ENCODE data around the gene IFT52. TPM values are rescaled to one million over a fixed set of nuclear protein-coding genes. Genes with fewer than 3 reads are reported as not detected.
"Not testable (repeated sequence)": the region's sequence is repeated elsewhere in the genome, so short reads cannot be mapped to it uniquely, and the experiment has no call there.

IFT52 gene
- polyA plus RNA-seq, 1 donor from 2014 or later: 31.3 TPM

DNA sequence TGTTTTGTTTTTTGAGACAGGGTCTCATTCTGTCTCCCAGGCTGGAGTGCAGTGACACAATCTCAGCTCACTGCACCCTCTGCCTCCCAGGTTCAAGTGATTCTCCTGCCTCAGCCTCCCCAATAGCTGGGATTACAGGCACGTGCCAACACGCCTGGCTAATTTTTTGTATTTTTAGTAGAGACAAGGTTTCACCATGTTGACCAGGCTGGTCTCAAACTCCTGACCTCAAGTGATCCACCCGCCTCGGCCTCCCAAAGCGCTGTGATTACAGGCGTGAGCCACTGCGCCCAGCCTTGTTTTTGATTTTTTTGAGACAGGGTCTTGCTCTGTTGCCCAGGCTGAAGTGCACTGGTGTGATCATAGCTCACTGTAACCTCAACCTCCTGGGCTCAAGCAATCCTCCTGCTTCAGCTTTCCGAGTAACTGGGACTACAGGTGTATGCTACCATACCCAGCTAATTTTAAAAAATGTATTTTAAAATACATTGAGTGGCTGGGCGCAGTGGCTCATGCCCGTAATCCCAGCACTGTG, 61.0 kb downstream of the IFT52 start:
- H3K36me3 Mint-ChIP-seq: not testable (repeated sequence)

DNA sequence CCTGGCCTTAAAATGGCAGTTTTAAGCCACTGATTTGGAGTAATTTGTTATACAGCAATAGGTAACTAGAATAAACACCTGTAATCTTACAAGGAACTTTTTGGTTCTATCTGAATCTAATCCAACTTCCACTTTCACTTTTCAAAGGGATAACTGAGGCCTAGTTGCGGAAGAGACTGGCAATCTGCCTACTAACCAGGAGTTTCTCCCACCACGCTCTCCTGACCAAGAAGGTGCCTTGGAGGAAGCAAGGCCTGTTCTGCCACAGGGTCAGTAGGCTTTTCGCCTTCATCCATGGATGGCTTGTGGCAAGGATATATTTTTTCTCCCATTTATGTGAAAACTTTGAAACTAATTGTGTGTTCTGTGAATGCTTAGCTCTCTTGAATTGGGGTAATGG, 63.2 kb downstream of the IFT52 start:
- Mint-ChIP-seq H3K27me3 (no peaks in the 10 kb centered on the region), H3K9me3 (no peaks in the 10 kb centered on the region), H3K4me1 (peaks cover 8 to 17% (median 9%) of the 10 kb centered on the region in 3 donors), H3K36me3 (no peaks in the 10 kb centered on the region), H3K4me3 (peak overlapping the region in 2 of 4 donors; percentile 24 to 42), H3K27ac (peak overlapping the region in 2 of 3 donors; percentile 32 to 73)

More for the DNA sequence above, 61.0 kb downstream of the IFT52 start:
- H3K4me1 Mint-ChIP-seq: peaks cover 6 to 11% (median 7%) of the 10 kb centered on the region in 3 donors
- not testable (repeated sequence) for H3K4me3 Mint-ChIP-seq, H3K27ac Mint-ChIP-seq, H3K27me3 Mint-ChIP-seq, H3K9me3 Mint-ChIP-seq

DNA sequence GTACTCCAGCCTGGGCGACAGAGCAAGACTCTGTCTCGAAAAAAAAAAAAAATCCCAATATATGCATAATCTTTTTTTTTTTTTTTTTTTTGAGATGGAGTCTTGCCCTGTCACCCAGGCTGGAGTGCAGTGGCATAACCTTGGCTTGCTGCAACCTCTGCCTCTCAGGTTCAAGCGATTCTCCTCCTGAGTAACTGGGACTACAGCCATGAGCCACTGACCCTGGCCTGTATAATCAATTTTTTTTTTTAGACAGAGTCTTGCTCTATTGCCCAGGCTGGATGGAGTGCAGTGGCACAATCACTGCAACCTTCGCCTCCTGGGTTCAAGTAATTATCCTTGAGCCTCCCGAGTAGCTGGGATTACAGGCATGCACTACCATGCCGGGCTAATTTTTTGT, 64.4 kb downstream of the IFT52 start:
- H3K36me3 Mint-ChIP-seq, H3K9me3 Mint-ChIP-seq: not testable (repeated sequence)

DNA sequence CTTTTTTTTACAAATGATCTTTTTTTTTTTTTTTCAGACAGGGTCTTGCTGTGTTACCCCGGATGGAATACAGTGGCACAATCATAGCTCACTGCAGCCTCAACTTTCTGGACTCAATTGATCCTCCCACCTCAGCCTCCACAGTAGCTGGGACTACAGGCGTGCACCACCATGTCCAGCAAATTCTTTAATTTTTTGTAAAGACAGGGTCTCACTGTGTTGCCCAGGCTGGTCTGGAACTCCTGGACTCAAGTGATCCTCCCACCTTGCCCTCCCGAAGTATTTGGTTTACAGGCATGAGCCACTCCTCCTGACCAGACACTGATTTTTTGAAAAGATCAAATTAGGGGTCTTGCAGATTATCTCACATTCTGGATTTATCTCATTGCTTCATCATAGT, 65.2 kb downstream of the IFT52 start:
- H3K27me3 Mint-ChIP-seq: no peaks in the 10 kb centered on the region
- H3K9me3 Mint-ChIP-seq: no peaks in the 10 kb centered on the region
- peaks cover 7 to 17% (median 9%) of the 10 kb centered on the region in 3 donors for H3K4me1 Mint-ChIP-seq
- H3K4me3 Mint-ChIP-seq: peak overlapping the region; percentile 95 to 98 (median 97)
- H3K36me3 Mint-ChIP-seq: no peaks in the 10 kb centered on the region
- H3K27ac Mint-ChIP-seq: peak overlapping the region; percentile 97 to 99 (median 99)

More for the DNA sequence above, 64.4 kb downstream of the IFT52 start:
- peaks cover 7 to 17% (median 9%) of the 10 kb centered on the region in 3 donors for H3K4me1 Mint-ChIP-seq
- H3K27ac Mint-ChIP-seq: peak overlapping the region in 1 of 3 donors; percentile 99
- H3K4me3 Mint-ChIP-seq, H3K27me3 Mint-ChIP-seq: not testable (repeated sequence)

DNA sequence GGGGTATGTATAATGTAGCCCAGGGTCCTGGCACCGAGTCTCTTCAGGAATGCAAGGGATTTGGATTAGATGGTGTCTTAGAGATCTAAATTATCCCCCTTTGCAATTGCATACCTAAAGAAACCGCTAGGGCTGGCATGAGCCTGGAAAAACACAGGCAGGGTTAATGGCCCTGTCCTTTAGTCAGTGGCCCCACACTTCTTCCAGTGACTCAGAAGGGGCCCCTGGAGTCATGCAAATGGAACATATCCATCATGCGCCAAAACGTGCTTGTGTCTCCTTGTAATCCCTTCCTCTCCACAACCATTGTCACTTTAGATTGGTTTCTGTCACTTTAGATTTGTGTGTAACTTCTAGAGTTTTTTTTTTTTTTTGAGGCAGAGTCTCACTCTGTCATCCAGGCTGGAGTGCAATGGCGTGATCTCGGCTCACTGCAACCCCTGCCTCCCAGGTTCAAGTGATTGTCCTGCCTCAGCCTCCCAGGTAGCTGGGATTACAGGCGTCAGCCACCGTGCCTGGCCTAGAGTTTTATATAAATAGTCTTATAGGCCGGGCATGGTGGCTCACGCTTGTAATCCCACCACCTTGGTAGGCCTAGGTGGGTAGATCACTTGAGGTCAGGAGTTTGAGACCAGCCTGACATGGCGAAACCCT, 67.5 kb downstream of the IFT52 start:
- Mint-ChIP-seq H3K4me1 (peaks cover 7 to 21% (median 10%) of the 10 kb centered on the region in 3 donors), H3K36me3 (peaks cover 1% of the 10 kb centered on the region), H3K9me3 (no peaks in the 10 kb centered on the region), H3K4me3 (peak overlapping the region; percentile 95 to 98 (median 97)), H3K27ac (peak overlapping the region; percentile 97 to 99 (median 99)), H3K27me3 (no peaks in the 10 kb centered on the region)

DNA sequence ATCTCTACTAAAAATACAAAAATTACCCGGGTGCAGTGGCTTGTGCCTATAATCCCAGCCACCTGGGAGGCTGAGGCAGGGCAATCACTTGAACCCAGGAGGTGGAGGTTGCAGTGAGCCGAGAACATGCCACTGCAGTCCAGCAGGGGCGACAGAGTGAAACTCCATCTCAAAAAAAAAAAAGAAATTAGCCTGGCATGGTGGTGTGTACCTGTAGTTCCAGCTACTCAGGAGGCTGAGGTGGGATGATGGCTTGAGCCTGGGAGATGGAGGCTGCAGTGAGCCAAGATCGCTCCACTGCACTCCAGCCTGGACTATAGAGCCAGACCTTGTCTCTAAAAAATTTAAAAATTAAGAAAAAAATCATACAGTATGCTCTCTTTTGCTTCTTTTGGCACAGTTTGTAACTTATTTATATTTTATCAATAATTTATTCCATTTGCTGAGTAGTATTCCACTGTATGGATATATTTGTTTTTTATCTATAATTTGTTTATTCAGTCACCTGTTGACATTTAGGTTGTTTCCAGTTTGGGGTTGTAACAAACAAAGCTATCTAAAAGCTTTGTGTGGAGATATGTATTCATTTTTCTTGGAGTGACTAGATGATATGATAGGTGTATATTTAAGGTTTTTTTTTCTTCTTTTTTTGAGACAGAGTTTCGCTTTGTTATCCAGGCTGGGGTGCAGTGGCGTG, 68.1 kb downstream of the IFT52 start:
- Mint-ChIP-seq H3K27ac (peak overlapping the region in 2 of 3 donors; percentile 59 to 99), H3K4me3 (peak overlapping the region in 2 of 4 donors; percentile 97), H3K9me3 (no peaks in the 10 kb centered on the region), H3K36me3 (peaks cover 1% of the 10 kb centered on the region), H3K27me3 (no peaks in the 10 kb centered on the region), H3K4me1 (peaks cover 10 to 19% (median 12%) of the 10 kb centered on the region in 3 donors)

DNA sequence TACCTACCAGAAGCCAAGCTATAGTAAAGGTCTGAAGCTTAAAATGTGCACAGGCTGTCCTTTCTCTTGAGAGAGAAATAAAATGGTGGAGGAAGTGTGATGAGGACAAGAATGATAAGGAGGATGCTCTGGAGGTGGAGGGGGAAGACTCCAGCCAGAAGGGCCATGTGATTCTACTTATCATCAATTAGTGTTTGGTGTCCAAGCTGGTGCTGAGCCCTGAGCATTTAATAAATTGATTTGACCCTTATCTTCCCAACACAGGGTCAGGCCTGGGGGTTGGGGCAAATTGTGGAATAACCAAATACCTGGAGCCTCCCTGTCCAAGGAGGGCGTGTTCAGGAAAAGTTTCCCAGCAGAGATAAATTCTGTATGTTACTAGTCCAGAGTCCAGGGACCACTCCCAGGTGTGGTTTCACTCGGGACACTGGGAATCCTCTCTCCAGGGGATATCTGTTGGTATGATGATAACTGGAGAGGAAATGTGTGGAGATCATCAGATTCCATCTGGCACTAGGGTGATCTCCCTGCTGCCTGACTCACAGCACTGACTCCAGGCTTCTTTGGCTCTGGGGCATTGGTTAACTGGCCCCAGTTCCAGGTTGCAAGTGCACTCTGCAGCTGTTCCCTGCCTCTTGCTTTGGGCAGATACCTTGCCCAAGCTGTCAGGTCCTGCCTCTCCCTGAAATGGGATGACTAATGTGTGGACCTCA, 72.4 kb downstream of the IFT52 start:
- Mint-ChIP-seq H3K27ac (peak overlapping the region in 2 of 3 donors; percentile 11 to 53), H3K4me1 (peaks cover 14 to 20% (median 15%) of the 10 kb centered on the region in 3 donors), H3K36me3 (peaks cover 1% of the 10 kb centered on the region), H3K27me3 (no peaks in the 10 kb centered on the region), H3K4me3 (peak overlapping the region in 1 of 4 donors; percentile 85), H3K9me3 (no peaks in the 10 kb centered on the region)

DNA sequence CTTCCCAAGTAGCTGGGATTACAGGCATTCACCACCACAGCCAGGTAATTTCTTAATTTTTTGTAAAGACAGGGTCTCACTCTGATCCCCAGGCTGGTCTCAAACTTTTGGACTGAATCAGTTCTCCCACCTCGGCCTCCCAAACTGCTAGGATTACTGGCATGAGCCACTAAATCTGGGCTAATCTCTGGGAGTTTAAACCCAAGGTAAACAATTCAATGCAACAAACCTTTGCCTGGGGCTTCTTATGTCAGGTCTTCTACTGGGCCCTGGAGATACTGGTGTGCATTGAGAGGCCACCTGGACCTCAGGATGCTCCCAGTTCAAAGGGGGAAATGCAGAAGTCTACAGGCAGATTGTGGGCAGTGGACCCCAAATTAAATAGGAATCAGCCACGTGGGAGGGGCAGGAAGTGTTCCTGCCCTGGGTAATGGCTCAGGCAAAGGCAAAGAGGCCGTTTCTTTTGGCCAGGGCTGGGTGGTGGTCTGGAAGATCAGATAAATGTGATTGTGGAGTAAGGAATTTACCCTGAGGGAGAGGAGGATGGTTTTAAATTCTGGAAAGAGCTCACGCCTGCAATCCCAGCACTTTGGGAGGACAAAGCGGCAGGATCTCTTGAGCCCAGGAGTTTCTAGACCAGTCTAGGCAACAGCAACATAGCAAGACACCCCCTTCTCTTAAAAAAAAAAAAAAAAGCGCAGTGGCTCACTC, 74.9 kb downstream of the IFT52 start:
- Mint-ChIP-seq H3K9me3 (no peaks in the 10 kb centered on the region), H3K4me1 (peaks cover 15 to 21% (median 16%) of the 10 kb centered on the region in 3 donors), H3K4me3 (peak overlapping the region; percentile 19 to 86 (median 76)), H3K27ac (peak overlapping the region; percentile 35 to 95 (median 44)), H3K27me3 (no peaks in the 10 kb centered on the region), H3K36me3 (peaks cover 4% of the 10 kb centered on the region)

DNA sequence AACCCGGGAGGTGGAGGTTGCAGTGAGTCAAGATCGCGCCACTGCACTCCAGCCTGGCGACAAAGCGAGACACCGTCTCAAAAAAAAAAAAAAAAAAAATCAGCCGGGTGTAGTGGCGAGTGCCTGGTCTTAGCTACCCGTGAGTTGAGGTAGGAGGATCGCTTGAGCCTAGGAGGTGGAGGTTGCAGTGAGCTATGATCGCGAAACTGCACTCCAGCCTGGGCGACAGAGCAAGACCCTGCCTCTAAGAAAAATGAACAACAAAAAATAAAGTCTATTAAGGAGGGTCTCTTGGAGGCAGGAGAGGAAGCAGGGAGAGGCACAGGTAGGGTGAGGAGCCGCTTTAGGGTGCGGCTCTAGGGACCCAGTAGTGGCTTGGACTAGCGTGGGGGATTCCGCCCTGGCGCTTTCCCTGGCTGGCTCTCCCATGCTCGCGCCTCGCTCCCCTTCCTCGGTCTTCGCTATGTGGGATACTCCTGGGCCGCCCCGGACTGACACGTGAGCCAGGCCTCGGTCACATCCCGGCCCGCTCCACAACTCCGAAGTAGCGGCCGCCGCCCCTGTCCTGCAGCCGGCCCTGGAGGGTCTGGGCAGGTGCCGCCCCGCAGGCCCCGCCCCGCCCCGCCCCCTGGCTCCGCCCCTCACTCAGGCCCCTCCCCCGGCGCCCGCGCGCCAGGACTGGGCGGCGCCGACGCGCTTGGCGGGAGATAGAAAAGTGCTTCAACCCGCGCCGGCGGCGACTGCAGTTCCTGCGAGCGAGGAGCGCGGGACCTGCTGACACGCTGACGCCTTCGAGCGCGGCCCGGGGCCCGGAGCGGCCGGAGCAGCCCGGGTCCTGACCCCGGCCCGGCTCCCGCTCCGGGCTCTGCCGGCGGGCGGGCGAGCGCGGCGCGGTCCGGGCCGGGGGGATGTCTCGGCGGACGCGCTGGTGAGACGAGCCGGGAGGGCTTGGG, 75.9 kb downstream of the IFT52 start, which contains the start of gene MYBL2:
TSS of gene MYBL2 (plus strand) at position 739 of the 953 bp plus-strand sequence. CDS start at position 909, 170 bp downstream.
- peak within 1 kb of the TSS; percentile 77 to 95 (median 86) for H3K4me3 Mint-ChIP-seq
- peak within 1 kb of the TSS in 2 of 3 donors; percentile 95 to 97 for H3K27ac Mint-ChIP-seq
- peaks cover 15 to 21% (median 16%) of the 10 kb centered on the region in 3 donors for H3K4me1 Mint-ChIP-seq
- no peaks in the 10 kb centered on the region for H3K27me3 Mint-ChIP-seq
- H3K9me3 Mint-ChIP-seq: no peaks in the 10 kb centered on the region
- peaks cover 4% of the 10 kb centered on the region for H3K36me3 Mint-ChIP-seq

DNA sequence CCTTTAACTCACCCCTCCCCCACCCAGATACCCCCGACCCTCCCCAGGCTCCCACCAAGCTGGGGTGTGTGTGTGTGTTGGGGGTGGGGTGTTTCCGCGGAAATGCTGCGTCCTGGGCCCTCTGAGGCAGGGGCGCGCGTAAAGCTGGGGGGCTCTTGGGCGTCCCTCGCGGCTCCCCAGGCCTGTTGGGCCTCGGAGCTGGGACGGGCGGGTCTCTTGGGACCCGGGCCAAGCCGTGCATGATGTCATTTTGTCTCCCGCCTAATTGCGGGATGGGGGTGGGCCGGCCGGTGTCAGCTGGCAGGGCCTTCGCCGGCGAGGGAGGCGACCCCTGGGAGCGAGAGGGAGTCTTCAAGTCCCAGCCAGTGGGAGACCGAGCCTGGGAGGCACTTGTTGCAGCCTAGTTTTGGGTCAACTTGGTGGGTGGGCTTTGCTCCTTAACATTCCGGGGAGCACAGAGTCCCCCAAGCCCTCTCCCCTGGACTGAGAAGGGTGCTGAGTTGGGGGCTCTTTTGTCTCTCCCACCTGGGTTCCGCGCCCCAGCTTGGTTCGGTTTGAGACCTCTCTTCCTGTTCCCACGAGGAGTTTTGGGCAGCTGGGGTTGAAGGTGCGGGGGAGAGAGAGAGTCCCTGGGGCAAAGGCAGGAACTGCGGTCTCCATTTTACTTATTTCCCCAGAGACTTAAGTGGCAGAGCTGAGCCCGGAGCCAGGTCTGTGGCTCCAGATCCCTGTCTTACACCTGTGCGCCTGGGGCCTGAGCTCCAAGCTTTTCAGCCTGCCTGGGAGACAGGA, 76.8 kb downstream of the IFT52 start:
- Mint-ChIP-seq H3K4me1 (peaks cover 11 to 21% (median 21%) of the 10 kb centered on the region in 3 donors), H3K36me3 (peaks cover 3% of the 10 kb centered on the region), H3K4me3 (peak overlapping the region; percentile 60 to 95 (median 80)), H3K27ac (peak overlapping the region in 2 of 3 donors; percentile 93 to 97), H3K9me3 (no peaks in the 10 kb centered on the region), H3K27me3 (no peaks in the 10 kb centered on the region)

DNA sequence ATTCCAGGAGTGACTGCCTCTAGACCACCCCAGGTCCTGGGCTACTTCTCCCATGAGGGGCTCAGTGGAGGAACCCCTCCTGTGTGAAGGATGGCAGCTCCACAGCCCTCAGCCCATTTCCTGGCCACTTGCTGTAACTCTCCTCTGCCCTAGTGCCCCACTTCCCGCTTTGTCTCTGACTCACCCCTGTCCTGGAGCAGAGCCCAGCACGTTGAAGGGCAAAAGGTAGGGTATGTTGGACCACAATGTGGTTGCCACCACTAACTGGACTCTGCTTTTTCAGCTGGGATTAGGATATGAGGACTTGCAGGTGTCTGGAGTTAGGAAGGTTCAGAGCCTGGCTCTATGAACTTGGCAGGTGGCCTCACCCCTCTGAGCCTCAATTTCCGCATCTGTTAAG, 78.6 kb downstream of the IFT52 start:
- peaks cover 11 to 18% (median 18%) of the 10 kb centered on the region in 3 donors for H3K4me1 Mint-ChIP-seq
- H3K27ac Mint-ChIP-seq: peak overlapping the region in 2 of 3 donors; percentile 16 to 93
- peak overlapping the region in 3 of 4 donors; percentile 32 to 72 (median 67) for H3K4me3 Mint-ChIP-seq
- H3K36me3 Mint-ChIP-seq: peaks cover 8% of the 10 kb centered on the region
- H3K9me3 Mint-ChIP-seq: no peaks in the 10 kb centered on the region
- H3K27me3 Mint-ChIP-seq: no peaks in the 10 kb centered on the region

DNA sequence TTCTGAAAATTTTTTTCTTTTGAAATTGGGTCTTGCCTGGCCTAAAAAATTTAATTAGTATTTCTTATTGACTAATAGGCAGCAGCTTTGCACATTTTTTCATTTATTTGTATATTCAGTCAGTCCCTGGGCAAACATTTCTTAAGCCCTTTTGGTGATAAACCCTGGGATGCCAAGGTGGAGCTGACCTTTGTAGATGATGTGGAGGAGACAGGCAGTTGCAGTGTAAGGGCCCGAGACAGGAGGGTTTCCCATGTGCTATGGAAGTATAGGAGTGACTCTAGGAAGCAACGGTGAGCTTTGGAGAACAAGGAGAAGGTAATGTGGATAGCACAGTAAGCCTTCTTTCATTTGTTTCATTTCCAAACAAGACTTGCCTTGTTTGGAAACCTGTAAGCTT, 79.7 kb downstream of the IFT52 start:
- Mint-ChIP-seq H3K36me3 (peaks cover 8% of the 10 kb centered on the region), H3K27ac (peak overlapping the region in 1 of 3 donors; percentile 7), H3K27me3 (no peaks in the 10 kb centered on the region), H3K4me1 (peaks cover 4 to 12% (median 11%) of the 10 kb centered on the region in 3 donors), H3K9me3 (no peaks in the 10 kb centered on the region), H3K4me3 (peak overlapping the region in 1 of 4 donors; percentile 72)
